Cardiac atrium fibroblast (primary cell): Measurements from ENCODE around the gene TNFAIP8L1. TPM values are rescaled to one million over a fixed set of nuclear protein-coding genes. Genes with fewer than 3 reads are reported as not detected.

Experiments
- total RNA-seq: library from RNA; depleted of rRNA; stranded (reverse); fragments of >200 nt; gene quantifications from 2 replicates; pipeline ENCODE4 v1.2.3, GENCODE V29; 2015

TNFAIP8L1 gene
- total RNA-seq = 5.0 and 7.2 TPM in 2 replicates

DNA sequence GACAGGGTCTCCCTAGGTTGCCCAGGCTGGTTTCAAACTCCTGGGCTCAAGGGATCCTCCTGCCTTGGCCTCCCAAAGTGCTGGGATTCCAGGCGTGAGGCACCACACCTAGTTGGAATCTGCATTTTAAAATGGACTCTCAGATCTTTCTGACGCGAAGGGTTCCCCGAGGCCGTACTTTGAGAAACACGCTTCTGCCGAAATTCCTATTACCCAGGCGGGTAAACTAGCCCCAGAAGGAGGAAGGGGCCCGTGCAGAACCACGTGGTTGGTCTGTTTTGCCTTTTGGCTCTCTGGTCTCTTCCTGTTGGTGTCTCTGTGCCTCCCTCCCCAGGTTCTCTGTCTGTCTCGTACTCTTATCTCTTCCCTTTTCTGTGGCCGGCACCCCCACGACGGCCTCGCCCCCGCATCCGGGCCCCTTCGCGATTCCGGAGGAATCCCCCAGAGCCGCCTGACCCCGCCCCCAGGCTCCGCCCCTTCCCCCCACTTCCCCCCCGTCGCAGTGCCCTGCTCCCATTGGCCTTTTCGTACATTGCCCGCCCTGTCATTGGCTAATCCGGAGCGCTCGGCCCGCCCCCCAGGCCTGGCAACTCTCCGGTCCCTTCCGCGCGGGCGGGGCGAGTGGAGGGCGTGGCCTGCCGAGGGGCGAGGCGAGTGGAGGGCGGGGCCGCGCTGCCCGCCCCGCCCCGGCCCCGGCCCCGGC lies at the start of gene TNFAIP8L1:
Gene TNFAIP8L1 (plus strand): TSS at position 689 of the 703 bp plus-strand sequence. CDS start 12,354 bp downstream, outside the sequence.

GRCh38 chr19:4669723-4670480 lies 30.6 kb downstream of the TNFAIP8L1 start, which contains the start of gene MYDGF:
Gene MYDGF (minus strand): TSS chr19:4670342. CDS start chr19:4670334, 8 bp downstream.

Other genes with a start within 250 kb of the TNFAIP8L1 start
- 105 and 109 TPM in 2 replicates for gene SH3GL1, start 239.0 kb upstream of the TNFAIP8L1 start, total RNA-seq
- gene CHAF1A, start 236.9 kb upstream of the TNFAIP8L1 start, total RNA-seq = 4.5 and 12.5 TPM in 2 replicates
- 78.9 and 206 TPM in 2 replicates for gene UBXN6, start 181.7 kb upstream of the TNFAIP8L1 start, total RNA-seq
- gene HDGFL2, start 167.2 kb upstream of the TNFAIP8L1 start, total RNA-seq = 52.2 and 53.9 TPM in 2 replicates
- gene PLIN4, start 121.0 kb upstream of the TNFAIP8L1 start, total RNA-seq = 0.32 and 0.72 TPM in 2 replicates
- 1.3 TPM in 2 replicates for gene PLIN5, start 104.3 kb upstream of the TNFAIP8L1 start, total RNA-seq
- 1.3 and 2.6 TPM in 2 replicates for gene LRG1, start 99.5 kb upstream of the TNFAIP8L1 start, total RNA-seq
- gene SEMA6B, start 79.8 kb upstream of the TNFAIP8L1 start, total RNA-seq = 9.7 and 15.3 TPM in 2 replicates
- 129 and 160 TPM in 2 replicates for gene MYDGF, start 30.8 kb downstream of the TNFAIP8L1 start, total RNA-seq
- 33.9 and 47.1 TPM in 2 replicates for gene DPP9, start 84.3 kb downstream of the TNFAIP8L1 start, total RNA-seq
- gene FEM1A, start 152.2 kb downstream of the TNFAIP8L1 start, total RNA-seq = 8.7 and 12.3 TPM in 2 replicates
- 2.9 and 3.2 TPM in 2 replicates for gene TICAM1, start 192.2 kb downstream of the TNFAIP8L1 start, total RNA-seq
- gene PLIN3, start 228.2 kb downstream of the TNFAIP8L1 start, total RNA-seq = 118 and 176 TPM in 2 replicates